Neuronal stem cell (in vitro differentiated cells): ENCODE measurements around the gene LTV1.

ENCODE experiments used
- DNase-seq: peaks from one replicate; pipeline ENCODE4 v3.0.0-alpha.2; 2013; ENCODE audit warnings: low spot score
- H2AFZ ChIP-seq: one replicate; pipeline ENCODE4 v1.6.1; 2013; ENCODE audit warnings: mild to moderate bottlenecking, low read length, inconsistent platforms
- H2AK5ac ChIP-seq: 2 replicates; pipeline ENCODE4 v1.6.1; 2013; ENCODE audit warnings: low read depth, mild to moderate bottlenecking, inconsistent platforms, low read length, moderate library complexity, mixed read lengths
- H2BK120ac ChIP-seq: 2 replicates; pipeline ENCODE4 v1.6.1; 2013; ENCODE audit warnings: low read depth, mild to moderate bottlenecking, inconsistent platforms, low read length, moderate library complexity, mixed read lengths
- H2BK12ac ChIP-seq: one replicate; pipeline ENCODE4 v1.6.1; 2013; ENCODE audit warnings: low read length, inconsistent platforms
- H2BK15ac ChIP-seq: 2 replicates; pipeline ENCODE4 v1.6.1; 2013; ENCODE audit warnings: mild to moderate bottlenecking, low read length, inconsistent platforms, mixed read lengths
- H2BK5ac ChIP-seq: one replicate; pipeline ENCODE4 v1.6.1; 2013; ENCODE audit warnings: inconsistent platforms, mild to moderate bottlenecking, low read length, moderate library complexity
- H3K14ac ChIP-seq: one replicate; pipeline ENCODE4 v1.6.1; 2013; ENCODE audit warnings: low read length, inconsistent platforms
- H3K18ac ChIP-seq: 2 replicates; pipeline ENCODE4 v1.6.1; 2013; ENCODE audit warnings: low read length, inconsistent platforms
- H3K23ac ChIP-seq: 2 replicates; pipeline ENCODE4 v1.6.1; 2013; ENCODE audit warnings: low read depth, mild to moderate bottlenecking, mixed read lengths, low read length, inconsistent platforms; ENCODE audit not compliant: poor library complexity
- H3K27ac ChIP-seq: replicated peaks from 3 replicates; pipeline ENCODE4 v1.5.1; 2013; ENCODE audit warnings: low read length, inconsistent platforms
- H3K27me3 ChIP-seq, 3 experiments: 2 replicates each; pipeline ENCODE4 v1.6.1; 2013; ENCODE audit warnings: low read length in 3 of 3, mild to moderate bottlenecking in 2 of 3, inconsistent platforms in 1 of 3, low read depth in 1 of 3, mixed read lengths in 1 of 3, moderate library complexity in 1 of 3; ENCODE audit not compliant: control insufficient read depth in 3 of 3, insufficient read depth in 3 of 3
- H3K36me3 ChIP-seq, 2 donors: replicated peaks in 1 of 2; 2 replicates each; pipeline ENCODE4 v1.6.1; 2013; ENCODE audit warnings: low read length in 2 of 2; ENCODE audit not compliant: control insufficient read depth in 2 of 2, insufficient read depth in 2 of 2
- H3K4ac ChIP-seq: 2 replicates; pipeline ENCODE4 v1.6.1; 2013; ENCODE audit warnings: inconsistent platforms, mild to moderate bottlenecking, low read length, moderate library complexity
- H3K4me1 ChIP-seq, 2 donors: 1 replicate in 1 of 2; 2 replicates in 1 of 2; pipeline ENCODE4 v1.6.1; 2013; ENCODE audit warnings: low read length in 2 of 2, low read depth in 1 of 2; ENCODE audit not compliant: control insufficient read depth in 2 of 2, insufficient read depth in 1 of 2
- H3K4me2 ChIP-seq: one replicate; pipeline ENCODE4 v1.6.1; 2013; ENCODE audit warnings: mild to moderate bottlenecking, low read length, inconsistent platforms; ENCODE audit not compliant: insufficient read depth, poor library complexity, severe bottlenecking
- H3K4me3 ChIP-seq, 2 donors: 2 replicates each; pipeline ENCODE4 v1.5.1; 2013; ENCODE audit warnings: low read length in 2 of 2, mild to moderate bottlenecking in 2 of 2, inconsistent platforms in 1 of 2, moderate library complexity in 1 of 2
- H3K79me1 ChIP-seq: one replicate; pipeline ENCODE4 v1.6.1; 2013; ENCODE audit warnings: low read depth, mild to moderate bottlenecking, inconsistent platforms, low read length, moderate library complexity
- H3K9ac ChIP-seq: one replicate; pipeline ENCODE4 v1.6.1; 2013; ENCODE audit warnings: mild to moderate bottlenecking, low read depth, low read length, inconsistent platforms; ENCODE audit not compliant: poor library complexity
- H3K9me3 ChIP-seq, 2 donors: replicated peaks in 1 of 2; 2 replicates each; pipeline versions ENCODE3 to v1.6.1; 2013; ENCODE audit warnings: low read length in 2 of 2, mild to moderate bottlenecking in 2 of 2, inconsistent platforms in 1 of 2, low read depth in 1 of 2, mixed read lengths in 1 of 2, moderate library complexity in 1 of 2; ENCODE audit not compliant: control insufficient read depth in 2 of 2, insufficient read depth in 1 of 2
- H4K8ac ChIP-seq: one replicate; pipeline ENCODE4 v1.6.1; 2013; ENCODE audit warnings: low read depth, mild to moderate bottlenecking, inconsistent platforms, low read length, moderate library complexity
- H4K91ac ChIP-seq: one replicate; pipeline ENCODE4 v1.6.1; 2013; ENCODE audit warnings: low read length, low read depth, mild to moderate bottlenecking, inconsistent platforms; ENCODE audit not compliant: poor library complexity
- WGBS, 2 donors: extraction: QIAGEN DNeasy Blood & Tissue Kit; methylation state at CpG; one replicate each; pipeline ENCODE4 v1.1.7; 2013; ENCODE audit warnings: missing lambda C conversion rate in 2 of 2, mixed read lengths in 1 of 2; ENCODE audit not compliant: insufficient read length in 2 of 2, insufficient replicate concordance in 1 of 2; ENCODE audit errors: extremely low coverage in 2 of 2; 5-methylcytosine and 5-hydroxymethylcytosine counted together

The LTV1 gene

GRCh38 chr6:143836150-143836549 lies 7.0 kb upstream of the LTV1 start:
- Histone ChIP-seq H3K18ac (no peak overlapping the region), H4K8ac (no peak overlapping the region), H3K4me1 (no peaks in the 10 kb centered on the region), H2AK5ac (no peak overlapping the region), H2BK12ac (no peak overlapping the region), H3K79me1 (no peaks in the 10 kb centered on the region), H2BK5ac (no peak overlapping the region), H3K36me3 (no peaks in the 10 kb centered on the region), H3K4me3 (no peak overlapping the region), H3K4me2 (no peak overlapping the region), H3K9me3 (peaks cover 1 to 4% of the 10 kb centered on the region in 2 donors), H3K27ac (no peak overlapping the region), H2BK120ac (no peak overlapping the region), H3K14ac (no peak overlapping the region), H2AFZ (no peak overlapping the region), H3K9ac (no peak overlapping the region), H4K91ac (no peak overlapping the region), H3K4ac (no peak overlapping the region), H3K27me3 (no peaks in the 10 kb centered on the region), H3K23ac (no peak overlapping the region), H2BK15ac (no peak overlapping the region)
- WGBS, 2 donors = no CpG with 5 or more reads among the region's 2 CpGs
- no peak for DNase-seq

GRCh38 chr6:143838395-143838794 lies 4.7 kb upstream of the LTV1 start:
- no CpG with 5 or more reads among the region's 5 CpGs for whole genome bisulfite sequencing, 2 donors
- peaks cover 0 to 2% of the 10 kb centered on the region in 2 donors for H3K4me1 ChIP-seq

GRCh38 chr6:143839196-143839595 lies 3.9 kb upstream of the LTV1 start:
- H3K4me3 ChIP-seq = no peak overlapping the region
- H3K27me3 ChIP-seq = no peaks in the 10 kb centered on the region
- no CpG with 5 or more reads among the region's 4 CpGs for WGBS, 2 donors
- H3K14ac ChIP-seq = no peak overlapping the region
- no peak overlapping the region for H2BK5ac ChIP-seq
- H3K23ac ChIP-seq = no peak overlapping the region
- peak overlapping the region; percentile 20 for H2AFZ ChIP-seq
- no peak overlapping the region for H4K91ac ChIP-seq
- no peak overlapping the region for H3K9ac ChIP-seq
- H3K79me1 ChIP-seq = peaks cover 4% of the 10 kb centered on the region
- H2AK5ac ChIP-seq = no peak overlapping the region
- no peak for DNase-seq
- no peak overlapping the region for H4K8ac ChIP-seq
- H2BK120ac ChIP-seq = no peak overlapping the region
- H3K27ac ChIP-seq = no peak overlapping the region
- no peak overlapping the region for H2BK15ac ChIP-seq
- peaks cover 4 to 8% of the 10 kb centered on the region in 2 donors for H3K9me3 ChIP-seq
- H3K4me1 ChIP-seq = peaks cover 1 to 4% of the 10 kb centered on the region in 2 donors
- no peak overlapping the region for H3K4me2 ChIP-seq
- no peak overlapping the region for H3K18ac ChIP-seq
- H3K4ac ChIP-seq = no peak overlapping the region
- no peak overlapping the region for H2BK12ac ChIP-seq
- H3K36me3 ChIP-seq = no peaks in the 10 kb centered on the region

More at GRCh38 chr6:143838395-143838794, 4.7 kb upstream of the LTV1 start:
- Histone ChIP-seq H2BK12ac (no peak overlapping the region), H3K9me3 (peaks cover 4 to 8% of the 10 kb centered on the region in 2 donors), H3K9ac (no peak overlapping the region), H3K4ac (no peak overlapping the region), H3K79me1 (peaks cover 2% of the 10 kb centered on the region), H3K36me3 (no peaks in the 10 kb centered on the region), H3K27me3 (no peaks in the 10 kb centered on the region), H3K4me3 (no peak overlapping the region), H2AFZ (no peak overlapping the region), H2BK120ac (no peak overlapping the region), H2BK15ac (no peak overlapping the region), H3K14ac (no peak overlapping the region), H3K23ac (no peak overlapping the region), H3K18ac (no peak overlapping the region), H3K4me2 (no peak overlapping the region), H4K91ac (no peak overlapping the region), H2BK5ac (no peak overlapping the region), H3K27ac (no peak overlapping the region), H2AK5ac (no peak overlapping the region), H4K8ac (no peak overlapping the region)
- no peak for DNase-seq

- H2BK5ac ChIP-seq = no peak overlapping the region
- no peak for DNase-seq
- peaks cover 4% of the 10 kb centered on the region in 2 donors for H3K4me1 ChIP-seq
- no peak overlapping the region for H3K14ac ChIP-seq
- no peak overlapping the region for H3K4me3 ChIP-seq
- H3K9ac ChIP-seq = no peak overlapping the region
- no CpG with 5 or more reads among the region's 6 CpGs for WGBS, 2 donors
- H3K27ac ChIP-seq = no peak overlapping the region
- peaks cover 4% of the 10 kb centered on the region for H3K79me1 ChIP-seq
- H3K27me3 ChIP-seq = no peaks in the 10 kb centered on the region
- H3K9me3 ChIP-seq = peaks cover 4 to 8% of the 10 kb centered on the region in 2 donors
- no peak overlapping the region for H2AK5ac ChIP-seq
- H4K8ac ChIP-seq = no peak overlapping the region
- no peak overlapping the region for H2BK15ac ChIP-seq
- H2AFZ ChIP-seq = no peak overlapping the region
- no peak overlapping the region for H3K23ac ChIP-seq
- no peak overlapping the region for H4K91ac ChIP-seq
- no peak overlapping the region for H2BK12ac ChIP-seq
- no peak overlapping the region for H3K18ac ChIP-seq
- no peak overlapping the region for H3K4me2 ChIP-seq
- H3K4ac ChIP-seq = no peak overlapping the region
- H2BK120ac ChIP-seq = no peak overlapping the region
- peaks cover 3 to 15% of the 10 kb centered on the region in 2 donors for H3K36me3 ChIP-seq
Observed at GRCh38 chr6:143840595-143841265, 2.4 kb upstream of the LTV1 start.
